Mononuclear cell (primary cell): ENCODE data around the gene CCDC69. TPM values are rescaled to one million over a fixed set of nuclear protein-coding genes. Genes with fewer than 3 reads are reported as not detected.

Source experiments
- H3K27me3 ChIP-seq: 2 replicates; pipeline ENCODE4 v1.6.0; 2011; ENCODE audit warnings: low read length, control low read depth; ENCODE audit not compliant: insufficient read depth
- H3K4me1 ChIP-seq: 2 replicates; pipeline ENCODE4 v1.5.1; 2011; ENCODE audit warnings: mild to moderate bottlenecking, low read length, control low read depth; ENCODE audit not compliant: insufficient read depth
- H3K4me3 ChIP-seq: 2 replicates; pipeline ENCODE4 v1.5.1; 2011; ENCODE audit warnings: mild to moderate bottlenecking, low read length, moderate library complexity
- H3K9me3 ChIP-seq: 2 replicates; pipeline ENCODE4 v1.5.1; 2011; ENCODE audit warnings: low read depth, mild to moderate bottlenecking, control low read depth, low read length
- total RNA-seq: library from RNA; depleted of rRNA; stranded (reverse); fragments of >200 nt; gene quantifications from one replicate; pipeline ENCODE4 v1.2.3, GENCODE V29; 2012

The CCDC69 gene
- total RNA-seq, 1 donor: 142 TPM

DNA sequence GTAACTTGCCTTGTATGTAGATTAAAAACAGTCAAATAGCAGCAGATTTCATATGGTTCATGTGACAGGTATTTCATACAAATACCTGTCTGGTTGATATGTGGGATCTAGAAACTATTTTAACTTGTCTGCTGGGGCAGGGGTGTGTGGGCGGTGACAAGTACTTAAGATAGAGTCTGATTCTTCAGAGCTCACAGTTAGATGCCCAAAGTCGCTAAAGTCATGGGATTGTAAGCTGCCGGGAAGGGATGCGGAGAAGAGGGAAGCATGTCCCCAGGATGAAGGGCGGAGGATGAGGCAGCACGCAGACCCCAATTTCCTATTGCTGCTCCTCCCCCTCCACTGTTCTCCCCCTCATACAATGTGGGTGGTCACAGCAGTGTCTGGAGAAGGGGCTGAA lies 79.6 kb downstream of the CCDC69 start:
- H3K9me3 ChIP-seq: no peaks in the 10 kb centered on the region
- no peak overlapping the region for H3K4me3 ChIP-seq
- peaks cover 100% of the 10 kb centered on the region for H3K4me1 ChIP-seq
- H3K27me3 ChIP-seq: no peaks in the 10 kb centered on the region

DNA sequence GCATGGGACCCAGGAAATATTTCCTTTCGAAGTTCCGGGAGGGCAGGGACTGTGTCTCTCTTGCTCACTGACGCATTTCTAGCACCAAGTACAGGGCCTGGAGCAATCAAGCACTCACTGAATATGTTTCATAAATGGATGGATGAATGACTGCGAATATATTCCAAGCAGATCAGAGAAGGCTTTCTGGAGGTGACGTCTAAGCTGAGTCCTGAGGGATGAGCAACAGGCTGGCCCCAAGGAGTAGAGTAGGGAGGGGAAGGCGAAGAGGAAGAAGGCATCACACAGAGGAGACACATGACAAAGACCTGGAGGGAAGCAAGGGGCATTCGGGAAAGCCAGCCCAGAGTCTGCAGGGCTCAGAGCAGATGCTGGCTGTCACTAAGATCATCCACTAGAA lies 80.2 kb downstream of the CCDC69 start:
- H3K4me3 ChIP-seq: no peak overlapping the region

DNA sequence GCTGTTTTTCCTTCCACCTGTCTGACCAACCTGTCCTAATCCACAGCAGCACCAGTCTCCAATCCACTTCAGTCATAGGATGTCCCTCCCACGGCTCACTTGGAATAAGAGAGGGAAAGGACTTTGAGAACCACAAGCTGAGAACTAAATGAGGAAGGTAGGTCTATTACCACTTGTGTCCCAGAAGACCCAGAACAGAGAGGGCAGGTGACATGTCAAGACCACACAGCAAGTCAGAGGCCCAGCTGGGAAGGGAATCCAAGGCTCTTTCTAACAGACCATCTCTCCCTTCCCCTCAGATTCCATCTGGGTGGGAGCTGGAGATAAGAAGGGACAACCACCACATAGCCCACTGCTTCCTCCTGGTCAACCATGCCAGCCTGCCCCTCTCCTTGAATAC lies 81.0 kb downstream of the CCDC69 start:
- peaks cover 100% of the 10 kb centered on the region for H3K4me1 ChIP-seq
- no peaks in the 10 kb centered on the region for H3K9me3 ChIP-seq
- no peak overlapping the region for H3K4me3 ChIP-seq
- H3K27me3 ChIP-seq: no peaks in the 10 kb centered on the region

More for the DNA sequence above, 80.2 kb downstream of the CCDC69 start:
- Histone ChIP-seq H3K4me1 (peaks cover 100% of the 10 kb centered on the region), H3K27me3 (no peaks in the 10 kb centered on the region), H3K9me3 (no peaks in the 10 kb centered on the region)

DNA sequence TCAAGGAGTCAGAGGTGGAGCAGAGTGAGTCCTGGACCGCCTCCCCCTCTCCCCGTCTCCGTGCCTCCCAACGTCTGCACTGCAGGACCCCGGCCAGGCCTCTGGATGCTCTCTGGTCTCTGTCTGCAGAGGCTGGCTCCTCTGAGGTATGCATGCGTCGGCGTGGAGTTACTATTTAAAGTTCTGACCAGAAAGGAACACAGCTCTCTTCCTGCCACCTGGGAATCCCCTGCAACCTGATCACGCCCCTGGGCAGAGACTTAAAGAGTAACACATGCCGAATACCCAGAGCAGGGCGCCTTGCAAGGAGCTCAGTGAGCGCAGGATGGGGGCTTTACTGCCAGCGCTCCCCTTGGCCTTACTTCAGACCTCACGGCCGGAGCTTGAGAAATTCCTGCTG lies 82.4 kb downstream of the CCDC69 start:
- peak overlapping the region; percentile 8 for H3K4me3 ChIP-seq

DNA sequence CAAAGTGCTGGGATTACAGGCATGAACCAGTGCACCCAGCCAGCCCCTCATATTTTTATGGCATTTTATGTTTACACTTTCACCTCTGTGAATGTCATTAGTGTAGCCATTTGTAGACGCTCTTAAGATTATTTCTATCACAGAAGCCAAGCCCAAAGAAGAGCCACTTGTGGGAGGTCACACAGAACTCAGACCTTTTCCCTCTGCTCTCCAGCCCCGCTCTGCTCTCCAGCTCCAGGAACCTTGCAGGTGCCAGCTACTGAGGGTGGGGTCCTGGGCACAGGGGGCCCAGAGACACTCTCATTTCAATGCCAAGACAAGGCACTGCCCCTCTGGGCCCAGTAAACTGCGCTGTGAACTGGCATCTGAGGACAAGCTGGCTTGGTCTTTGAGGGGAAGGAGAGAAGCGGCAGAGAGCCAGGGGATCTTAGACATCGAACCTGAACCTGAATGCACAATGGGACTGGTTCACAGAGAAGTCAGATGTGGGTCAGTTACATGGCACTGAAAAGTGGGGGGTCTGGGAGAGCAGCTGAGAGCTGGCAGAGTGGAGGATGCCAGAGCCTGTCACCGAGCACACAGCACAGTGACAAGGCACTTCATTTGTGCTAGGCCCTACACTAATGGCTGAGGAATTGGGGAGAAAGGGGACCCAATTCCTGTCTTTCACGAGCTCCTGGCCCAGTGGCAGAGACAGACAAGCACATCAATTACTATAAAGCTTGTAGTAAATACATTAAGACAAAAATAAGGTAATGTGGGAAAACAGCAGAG lies 83.0 kb downstream of the CCDC69 start:
- Histone ChIP-seq H3K9me3 (no peaks in the 10 kb centered on the region), H3K4me1 (peaks cover 96% of the 10 kb centered on the region), H3K27me3 (no peaks in the 10 kb centered on the region), H3K4me3 (no peak overlapping the region)

More for the DNA sequence above, 82.4 kb downstream of the CCDC69 start:
- H3K27me3 ChIP-seq: no peaks in the 10 kb centered on the region
- peaks cover 96% of the 10 kb centered on the region for H3K4me1 ChIP-seq
- H3K9me3 ChIP-seq: no peaks in the 10 kb centered on the region

DNA sequence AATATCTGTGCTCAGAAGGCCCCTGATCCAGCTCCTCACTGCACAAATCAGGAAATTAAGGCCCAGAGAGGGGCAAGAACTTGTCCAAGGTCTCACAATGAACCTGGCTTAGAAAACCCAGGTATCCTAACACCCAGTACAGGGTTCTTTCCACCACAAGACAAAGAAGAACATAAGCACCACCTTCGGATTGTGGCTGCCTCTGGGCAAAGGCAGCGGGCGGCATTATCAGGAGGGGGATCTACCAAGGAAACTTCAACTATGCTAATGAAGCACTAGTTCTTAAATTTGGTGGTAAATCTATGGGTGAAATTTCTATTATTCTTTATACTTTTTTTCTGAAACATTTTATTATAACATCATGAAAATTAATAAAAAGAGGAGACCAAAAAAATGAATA lies 84.2 kb downstream of the CCDC69 start:
- Histone ChIP-seq H3K27me3 (no peaks in the 10 kb centered on the region), H3K4me1 (peaks cover 96% of the 10 kb centered on the region), H3K9me3 (no peaks in the 10 kb centered on the region), H3K4me3 (no peak overlapping the region)

DNA sequence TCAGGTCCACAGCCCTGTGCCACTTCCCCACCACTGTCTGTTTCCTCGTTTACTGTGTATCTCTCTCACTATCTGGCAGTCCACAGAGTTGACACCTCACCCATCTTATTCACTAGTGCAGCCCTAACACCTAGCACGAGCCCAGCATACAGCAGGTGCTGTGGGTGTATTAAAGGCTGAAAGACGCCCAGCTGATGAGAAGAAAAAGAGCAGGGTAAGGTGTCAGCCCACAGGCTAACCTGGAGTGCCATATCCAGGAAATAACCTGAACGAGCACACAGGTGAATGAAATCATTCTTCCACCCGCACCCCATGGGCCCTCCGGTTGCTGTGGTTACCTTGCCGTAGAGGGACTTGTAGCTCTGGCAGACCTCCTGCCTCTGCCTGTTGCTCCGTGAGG lies 84.9 kb downstream of the CCDC69 start:
- Histone ChIP-seq H3K4me3 (no peak overlapping the region), H3K9me3 (no peaks in the 10 kb centered on the region), H3K27me3 (no peaks in the 10 kb centered on the region), H3K4me1 (peaks cover 97% of the 10 kb centered on the region)

DNA sequence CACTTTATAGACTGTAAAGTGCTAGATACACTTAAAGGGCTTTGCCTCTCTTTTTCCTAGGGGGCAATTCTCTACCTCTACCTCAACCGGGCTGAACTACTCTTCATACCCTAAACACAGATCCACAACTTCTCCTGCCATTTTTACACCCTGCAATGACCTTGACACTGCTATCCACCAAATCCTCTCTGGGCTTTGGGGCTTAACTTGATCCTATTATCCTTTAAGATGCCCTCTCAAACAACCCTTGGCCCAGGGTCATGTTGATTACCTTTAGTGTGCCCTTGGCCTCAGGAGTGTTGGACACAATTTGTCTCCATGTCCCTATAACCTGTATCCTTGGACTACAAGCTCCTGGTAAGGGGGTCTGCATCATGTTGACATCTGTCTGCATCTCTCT lies 85.8 kb downstream of the CCDC69 start:
- H3K4me3 ChIP-seq: no peak overlapping the region
- H3K27me3 ChIP-seq: no peaks in the 10 kb centered on the region
- H3K4me1 ChIP-seq: peaks cover 97% of the 10 kb centered on the region

DNA sequence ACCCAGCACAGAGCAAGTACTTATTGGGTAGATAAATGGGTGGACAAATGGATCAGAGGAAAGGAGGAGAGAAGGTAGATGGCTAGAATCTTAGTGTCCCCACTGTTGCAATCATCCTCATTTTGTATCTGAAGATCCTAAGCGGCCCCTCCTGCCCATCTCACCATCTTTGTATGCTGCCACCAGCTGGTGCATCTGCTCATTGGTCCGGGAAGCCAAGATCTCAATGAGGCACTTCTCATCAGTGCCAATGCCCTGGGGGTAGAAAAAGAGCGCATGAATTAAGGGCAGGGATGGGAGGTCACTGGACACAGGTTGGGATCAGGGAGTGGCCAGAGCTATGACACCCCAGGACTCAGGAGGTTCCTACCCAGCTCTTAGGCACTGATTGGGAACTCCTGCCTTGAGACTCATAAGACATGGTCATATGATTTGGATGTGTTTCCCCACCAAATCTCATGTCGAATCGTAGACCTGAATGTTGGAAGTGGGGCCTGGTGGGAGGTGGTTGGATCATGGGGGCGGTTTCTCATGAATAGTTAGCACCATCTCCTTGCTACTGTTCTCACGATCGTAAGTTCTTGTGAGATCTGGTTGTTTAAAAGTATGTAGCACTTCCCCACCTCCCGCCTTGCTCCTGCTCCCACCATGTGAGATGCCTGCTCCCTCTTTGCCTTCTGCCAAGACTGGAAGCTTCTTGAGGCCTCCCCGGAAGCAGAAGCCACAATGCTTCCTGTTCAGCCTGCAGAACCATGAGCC lies 86.6 kb downstream of the CCDC69 start:
- Histone ChIP-seq H3K27me3 (no peaks in the 10 kb centered on the region), H3K9me3 (no peaks in the 10 kb centered on the region), H3K4me3 (no peak overlapping the region), H3K4me1 (peaks cover 97% of the 10 kb centered on the region)

More for the DNA sequence above, 85.8 kb downstream of the CCDC69 start:
- H3K9me3 ChIP-seq: no peaks in the 10 kb centered on the region

DNA sequence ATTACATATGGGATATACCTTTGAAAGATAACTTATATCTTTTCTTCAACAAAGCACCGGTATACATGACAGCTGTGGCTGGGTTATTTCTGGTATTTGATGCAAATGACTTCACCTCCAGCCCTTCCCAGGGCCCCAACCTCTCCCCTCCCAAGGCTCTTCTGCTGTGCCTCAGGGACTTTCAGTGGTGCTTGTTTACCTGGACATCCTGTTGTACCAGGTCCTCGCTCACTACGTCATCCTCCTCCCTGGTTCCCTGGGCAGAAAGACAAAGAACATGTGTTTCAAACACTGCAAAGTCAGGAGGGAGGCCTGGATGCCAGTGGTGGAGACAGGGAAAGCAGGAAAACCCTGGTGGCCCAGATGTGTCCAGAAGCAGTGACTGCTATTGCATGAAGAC lies 89.7 kb downstream of the CCDC69 start:
- no peaks in the 10 kb centered on the region for H3K9me3 ChIP-seq
- no peak overlapping the region for H3K4me3 ChIP-seq
- no peaks in the 10 kb centered on the region for H3K27me3 ChIP-seq
- H3K4me1 ChIP-seq: peaks cover 87% of the 10 kb centered on the region

DNA sequence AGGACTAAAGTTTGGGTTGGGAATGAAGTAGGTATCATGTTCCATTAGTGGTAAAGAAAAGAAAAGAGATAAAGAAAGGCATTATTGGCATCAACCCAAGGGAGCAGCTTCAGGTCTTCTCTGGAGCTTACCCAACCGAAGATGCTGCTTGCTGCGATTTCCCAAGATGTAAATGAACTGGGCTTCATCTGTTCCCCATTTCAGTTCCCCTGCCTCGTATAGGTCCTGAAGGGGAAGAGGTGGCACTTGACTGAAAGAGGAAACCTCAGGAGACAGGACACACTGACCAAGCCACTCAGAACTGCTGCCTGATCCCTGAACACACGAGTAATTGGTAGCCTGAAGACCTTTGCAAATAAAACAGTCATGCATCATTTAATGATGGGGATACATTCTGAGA lies 90.9 kb downstream of the CCDC69 start:
- Histone ChIP-seq H3K4me1 (peaks cover 79% of the 10 kb centered on the region), H3K27me3 (no peaks in the 10 kb centered on the region), H3K9me3 (no peaks in the 10 kb centered on the region), H3K4me3 (no peak overlapping the region)

Other genes with a start within 250 kb of the CCDC69 start
- gene GPX3, start 203.5 kb downstream of the CCDC69 start, total RNA-seq: 1.6 TPM
- gene TNIP1, start 143.1 kb downstream of the CCDC69 start, total RNA-seq: 222 TPM
- 127 TPM for gene ANXA6, start 66.3 kb downstream of the CCDC69 start, total RNA-seq
- 38.9 TPM for gene GM2A, start 29.1 kb upstream of the CCDC69 start, total RNA-seq
- gene SLC36A3, start 79.7 kb upstream of the CCDC69 start, total RNA-seq: not detected
- gene SLC36A2, start 123.5 kb upstream of the CCDC69 start, total RNA-seq: not detected
- 4.0 TPM for gene SLC36A1, start 223.5 kb upstream of the CCDC69 start, total RNA-seq